ENCODE measurements around the gene IRX4. TPM values are rescaled to one million over a fixed set of nuclear protein-coding genes. Genes with fewer than 3 reads are reported as not detected.

Gene IRX4
- total RNA-seq = not detected

- DNase-seq (ENCODE audit: low spot score) = no peak
Observed at GRCh38 chr5:1882337-1883119, at the start of gene IRX4. IRX4 (minus strand) TSS chr5:1882925; CDS start chr5:1882647, 278 bp downstream.

GRCh38 chr5:1931604-1932231, 49.0 kb upstream of the IRX4 start:
- no peak for DNase-seq (ENCODE audit: low spot score)

GRCh38 chr5:1930880-1931603, 48.3 kb upstream of the IRX4 start:
- no peak for DNase-seq (ENCODE audit: low spot score)

GRCh38 chr5:1930501-1930879, 47.8 kb upstream of the IRX4 start:
- no peak for DNase-seq (ENCODE audit: low spot score)

GRCh38 chr5:1929108-1929991, 46.6 kb upstream of the IRX4 start:
- DNase-seq (ENCODE audit: low spot score) = no peak

DNA sequence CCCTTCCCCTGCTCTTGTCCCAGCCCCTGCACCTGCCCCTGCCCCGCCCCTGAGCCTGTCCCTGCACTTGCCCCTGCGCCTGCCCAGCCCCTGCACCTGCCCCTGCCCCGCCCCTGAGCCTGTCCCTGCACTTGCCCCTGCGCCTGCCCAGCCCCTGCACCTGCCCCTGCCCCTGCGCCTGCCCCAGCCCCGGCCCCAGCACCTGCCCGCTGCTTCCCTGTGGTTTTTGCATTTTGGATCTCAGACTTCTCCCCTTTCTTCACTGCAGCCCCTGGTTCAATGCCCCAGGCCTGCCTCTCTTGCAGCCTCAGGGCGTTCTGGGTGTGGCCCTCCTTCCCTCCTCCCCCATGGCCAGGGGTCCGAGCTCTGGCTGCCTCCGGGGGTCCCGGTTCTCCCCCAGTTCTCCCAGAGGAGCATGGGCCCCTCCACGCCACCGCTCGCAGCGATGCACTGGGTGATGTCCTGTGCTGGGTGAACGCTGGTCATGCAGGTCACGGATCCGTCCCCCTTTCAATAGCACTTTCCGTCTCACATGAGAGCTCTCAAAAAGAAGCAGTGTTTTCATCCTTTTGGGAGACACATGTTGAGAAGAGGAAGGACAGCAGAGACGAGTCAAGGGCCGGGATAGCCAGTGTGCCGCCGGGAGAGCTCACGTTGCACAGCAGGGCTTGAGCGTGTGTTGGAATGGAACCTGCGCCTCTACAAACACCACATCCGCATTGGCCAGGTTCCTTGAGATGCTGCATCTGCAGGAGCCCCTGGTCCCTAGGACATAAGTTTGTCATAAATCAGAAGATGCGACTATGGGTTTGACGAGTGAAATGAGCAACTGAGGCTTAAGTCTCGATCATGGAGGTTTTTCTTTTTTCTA, 44.0 kb upstream of the IRX4 start:
- DNase-seq (ENCODE audit: low spot score) = no peak

DNA sequence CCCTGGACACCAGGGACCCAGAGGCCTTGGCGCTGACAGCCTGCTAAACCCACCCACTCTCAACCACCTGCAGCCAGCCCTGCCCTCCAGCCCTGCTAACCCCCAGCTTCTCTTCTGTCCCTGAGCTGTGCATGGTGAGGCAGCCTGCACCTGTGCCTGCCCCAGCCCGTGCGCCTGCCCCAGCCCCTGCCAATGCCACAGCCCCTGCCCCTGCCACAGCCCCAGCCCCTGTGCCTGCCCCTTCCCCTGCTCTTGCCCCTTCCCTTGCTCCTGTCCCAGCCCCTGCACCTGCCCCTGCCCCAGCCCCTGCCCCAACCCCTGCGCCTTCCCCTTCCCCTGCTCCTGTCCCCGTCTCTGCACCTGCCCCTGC, 43.3 kb upstream of the IRX4 start:
- no peak for DNase-seq (ENCODE audit: low spot score)

- DNase-seq (ENCODE audit: low spot score) = no peak
Observed at GRCh38 chr5:1925111-1926070, 42.7 kb upstream of the IRX4 start.

- no peak for DNase-seq (ENCODE audit: low spot score)
Observed at GRCh38 chr5:1923766-1924165, 41.0 kb upstream of the IRX4 start.

DNA sequence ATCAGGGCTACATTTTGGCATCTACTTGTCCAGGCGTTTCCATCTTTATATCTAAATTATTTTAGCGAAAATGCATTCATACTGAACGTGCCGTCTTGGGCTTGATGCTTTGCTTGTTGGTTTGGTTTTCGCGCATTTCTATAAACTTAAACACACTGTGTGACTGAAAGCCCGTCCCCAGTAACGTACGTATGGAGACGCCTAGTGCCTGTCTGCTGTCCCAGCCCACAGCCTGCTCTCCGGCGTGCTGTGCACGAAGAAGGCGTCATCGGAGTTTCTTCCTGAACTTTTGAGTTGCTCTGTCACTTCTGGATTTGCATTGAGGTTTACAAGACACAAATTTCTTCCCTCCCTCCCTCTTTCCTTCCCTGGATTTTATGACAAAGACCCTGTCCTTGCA, 40.6 kb upstream of the IRX4 start:
- no peak for DNase-seq (ENCODE audit: low spot score)

GRCh38 chr5:1921711-1922110, 39.0 kb upstream of the IRX4 start:
- no peak for DNase-seq (ENCODE audit: low spot score)

- no peak for DNase-seq (ENCODE audit: low spot score)
Observed at GRCh38 chr5:1919750-1920149, 37.0 kb upstream of the IRX4 start.

- no peak for DNase-seq (ENCODE audit: low spot score)
Observed at GRCh38 chr5:1919209-1919566, 36.5 kb upstream of the IRX4 start.

- DNase-seq (ENCODE audit: low spot score) = no peak
Observed at GRCh38 chr5:1918488-1919208, 35.9 kb upstream of the IRX4 start.

DNA sequence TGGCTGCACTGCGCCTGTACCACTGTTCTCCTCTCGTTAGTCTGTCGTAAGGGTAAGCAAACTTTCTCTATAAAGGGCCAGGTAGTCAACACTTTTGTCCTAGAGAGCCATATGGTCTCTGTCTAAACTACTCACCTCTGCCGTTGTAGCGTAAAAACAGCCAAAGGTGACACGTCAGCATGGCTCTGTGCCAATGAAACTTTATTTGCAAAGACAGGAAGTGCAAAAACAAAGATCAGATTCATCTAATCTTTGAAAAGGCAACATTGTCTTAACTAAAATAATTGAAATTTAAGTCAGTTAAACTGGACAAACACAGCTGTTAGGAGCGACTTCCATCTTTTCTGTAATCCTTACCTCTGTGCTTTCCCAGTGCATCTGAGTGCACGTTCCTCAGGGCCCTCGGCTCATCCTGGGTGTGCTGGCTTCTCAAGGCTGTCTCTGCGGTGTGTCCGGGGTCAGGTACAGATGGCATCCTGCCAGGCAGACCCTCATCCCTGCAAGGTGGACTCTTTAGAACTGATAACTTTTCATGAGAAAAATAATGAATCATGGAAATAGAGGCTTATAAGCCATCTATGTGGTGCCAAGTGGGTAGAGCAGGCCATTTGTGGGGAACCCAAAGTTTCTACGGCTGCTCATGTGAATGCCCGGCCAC, 35.2 kb upstream of the IRX4 start:
- DNase-seq (ENCODE audit: low spot score) = no peak

DNA sequence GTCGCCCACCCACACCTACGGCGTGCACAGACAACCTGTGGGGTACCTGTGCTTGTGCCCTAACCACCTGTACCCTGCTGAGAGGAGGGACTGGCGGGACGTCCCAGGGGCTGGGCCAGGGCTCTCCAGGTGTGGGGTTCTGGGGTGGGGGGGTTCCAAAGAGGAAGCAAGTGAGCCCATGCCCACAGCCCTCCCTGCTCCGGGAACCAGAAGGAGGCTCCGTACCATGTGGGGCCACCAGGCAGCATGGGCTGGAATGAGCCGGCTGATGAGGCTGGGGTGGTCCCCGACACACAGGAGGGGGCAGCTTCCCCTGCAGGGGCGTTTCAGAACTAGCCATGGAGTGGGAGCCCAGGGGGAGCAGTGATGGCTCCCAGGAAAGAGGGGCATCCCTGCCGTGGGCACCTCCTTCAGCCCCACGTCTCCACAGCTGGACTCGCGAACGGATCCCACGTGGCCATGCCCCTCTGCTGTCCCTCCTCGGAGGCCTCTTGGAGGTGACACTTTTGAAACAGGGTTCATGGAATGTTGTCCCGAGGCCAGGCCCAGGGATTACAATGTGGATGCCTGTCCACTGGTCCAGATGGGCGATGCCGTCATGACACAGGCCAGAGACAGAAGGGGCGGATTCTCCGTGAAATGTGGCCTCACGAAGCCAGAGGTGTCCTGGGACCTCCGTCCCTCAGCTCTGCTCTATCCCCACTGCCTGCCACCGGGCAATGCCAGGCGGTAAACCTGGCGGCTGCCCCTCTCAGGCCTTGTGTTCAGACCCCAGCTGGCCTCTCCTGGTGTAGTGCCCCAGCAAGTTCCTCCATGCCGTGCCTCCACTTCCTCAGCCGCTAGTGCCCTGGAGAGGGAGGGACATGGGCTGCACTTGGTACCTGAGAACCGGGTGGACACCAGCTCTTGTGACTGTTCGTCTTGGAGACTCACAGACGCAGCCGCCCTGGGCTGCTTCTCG, 33.6 kb upstream of the IRX4 start:
- DNase-seq (ENCODE audit: low spot score) = no peak

- DNase-seq (ENCODE audit: low spot score) = no peak
Observed at GRCh38 chr5:1915316-1915715, 32.6 kb upstream of the IRX4 start.
